Stimulated activated CD4-positive, alpha-beta T cell treated with anti-CD3 and anti-CD28 coated beads, TNF-alpha, amount 100 ng/mL, for 1 hour (primary cell): ENCODE data around the gene CAPN5.

Source experiments
- DNase-seq, 3 donors: peaks; one replicate each; pipeline ENCODE4 v3.0.0-alpha.2; 2020; ENCODE audit warnings: low read depth in 3 of 3, low spot score in 1 of 3

CAPN5 gene

DNA sequence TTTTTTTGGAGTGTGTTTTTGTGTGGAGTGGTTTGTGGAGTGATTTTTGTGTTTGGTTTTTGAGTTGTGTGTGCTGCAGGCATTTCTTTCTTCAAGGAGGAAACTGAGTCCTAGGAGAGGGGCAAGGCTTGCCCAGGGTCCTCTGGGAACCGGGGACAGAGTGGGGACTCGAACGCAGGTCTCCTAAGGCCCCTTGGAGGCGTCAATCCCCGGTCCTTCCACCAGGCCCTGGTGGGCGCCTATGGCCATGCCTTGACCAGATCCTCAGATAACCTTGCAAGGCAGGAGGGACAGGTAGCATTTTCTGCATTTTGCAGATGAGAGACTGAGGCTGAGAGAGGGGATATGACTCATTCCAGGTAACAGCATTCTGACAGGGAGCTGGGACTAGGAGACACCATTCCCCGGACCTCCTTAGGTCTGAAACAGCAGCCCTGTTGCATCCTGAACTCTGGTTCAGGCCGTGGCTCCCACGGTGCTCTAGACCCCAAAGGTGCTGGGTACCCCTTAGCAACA, 100.4 kb downstream of the CAPN5 start:
- no peak for DNase-seq

DNA sequence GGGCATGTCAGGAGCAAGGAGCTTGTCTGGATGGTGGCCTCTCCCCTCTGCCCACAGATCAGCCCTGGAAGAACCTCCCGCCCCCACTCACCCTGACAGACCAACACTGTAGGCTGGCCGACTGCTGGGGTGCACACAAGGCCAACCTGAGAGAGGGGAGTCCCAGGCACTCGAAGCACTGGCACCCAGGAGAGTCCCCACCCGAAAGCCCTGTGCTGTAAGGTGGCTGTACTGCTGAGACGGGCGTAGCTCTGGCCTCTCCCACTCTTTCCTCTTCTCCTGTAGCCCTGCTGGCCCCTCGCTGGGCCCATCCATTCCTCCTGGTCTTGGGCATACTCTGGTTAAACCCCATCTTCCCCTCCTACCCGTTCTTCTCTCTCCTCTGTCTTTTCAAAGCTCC, 101.0 kb downstream of the CAPN5 start:
- DNase-seq, result no peak

DNA sequence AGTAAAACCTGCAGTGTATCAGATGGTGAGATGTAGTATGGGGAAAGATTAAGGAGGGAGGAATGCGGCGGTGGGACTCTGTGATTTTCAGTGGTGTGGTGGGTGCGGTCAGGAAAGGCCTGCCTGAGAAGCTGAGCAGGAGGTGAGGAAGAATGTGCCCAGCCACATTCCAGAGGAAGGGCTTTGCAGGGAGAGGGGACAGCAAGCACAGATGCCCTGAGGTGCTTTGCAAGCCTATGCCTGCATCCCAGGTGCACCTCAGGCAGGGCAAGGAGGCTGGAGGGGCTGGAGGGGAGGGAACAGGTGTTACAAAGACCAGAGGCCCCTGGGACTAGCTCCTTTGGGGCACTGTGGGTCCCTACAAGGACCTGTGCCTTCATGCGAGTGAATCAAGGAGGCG, 103.3 kb downstream of the CAPN5 start:
- no peak for DNase-seq

DNA sequence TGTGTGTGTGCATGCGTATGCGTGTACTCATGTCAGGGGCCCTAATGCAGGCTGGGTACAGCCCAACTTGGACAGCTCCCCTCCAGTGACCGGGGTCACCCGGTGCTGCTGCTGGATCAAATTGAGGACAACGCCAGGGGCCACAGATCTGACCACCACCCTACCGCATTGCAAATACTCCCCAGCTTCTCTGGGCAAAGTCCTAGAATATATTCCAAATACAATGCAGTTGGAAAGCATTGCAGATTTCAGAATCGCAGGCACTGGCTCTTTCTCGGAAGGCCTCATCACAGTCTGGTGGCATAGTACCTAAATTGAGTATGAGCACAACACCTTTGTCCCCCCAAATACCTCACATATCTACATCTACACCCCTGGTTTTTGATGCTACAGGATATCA, 104.5 kb downstream of the CAPN5 start:
- no peak for DNase-seq

DNA sequence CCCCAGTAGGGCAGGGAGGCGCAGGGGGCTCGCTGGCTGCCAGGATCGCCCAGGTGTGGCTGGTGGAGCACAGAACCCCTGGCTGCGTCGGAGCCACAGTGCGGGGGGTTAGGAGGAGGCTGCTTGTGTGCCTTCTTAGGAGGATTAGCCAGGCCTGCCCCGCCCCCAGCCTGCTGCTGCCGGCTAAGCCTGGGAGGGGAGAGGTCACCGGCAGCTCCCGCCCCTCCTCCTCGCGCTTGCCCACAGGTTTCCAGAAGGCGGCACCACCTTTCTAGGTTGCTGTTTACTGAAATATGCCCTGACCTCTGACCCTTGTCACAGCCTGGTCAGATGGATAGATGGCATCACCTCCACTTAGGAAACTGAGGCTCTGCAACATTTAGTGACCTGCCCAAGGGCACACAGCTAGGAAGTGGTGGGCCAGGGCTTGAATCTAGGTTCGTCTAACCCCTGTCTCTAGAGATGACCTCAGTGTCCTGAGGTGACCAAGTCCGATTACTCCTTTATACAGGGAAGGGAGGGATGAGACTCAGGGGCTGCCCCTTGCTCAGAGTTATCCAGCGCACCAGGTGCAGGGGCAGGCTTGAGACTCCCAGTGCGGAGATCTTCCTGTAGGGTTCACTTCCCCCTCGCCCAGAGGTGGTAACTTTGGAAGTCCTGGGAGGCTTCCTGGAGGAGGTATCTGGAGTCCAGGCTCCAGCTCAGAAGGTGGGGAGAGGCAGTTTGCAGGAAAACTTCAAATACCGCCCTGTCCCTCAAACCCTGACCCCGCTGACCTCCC, 105.3 kb downstream of the CAPN5 start:
- no peak for DNase-seq

DNA sequence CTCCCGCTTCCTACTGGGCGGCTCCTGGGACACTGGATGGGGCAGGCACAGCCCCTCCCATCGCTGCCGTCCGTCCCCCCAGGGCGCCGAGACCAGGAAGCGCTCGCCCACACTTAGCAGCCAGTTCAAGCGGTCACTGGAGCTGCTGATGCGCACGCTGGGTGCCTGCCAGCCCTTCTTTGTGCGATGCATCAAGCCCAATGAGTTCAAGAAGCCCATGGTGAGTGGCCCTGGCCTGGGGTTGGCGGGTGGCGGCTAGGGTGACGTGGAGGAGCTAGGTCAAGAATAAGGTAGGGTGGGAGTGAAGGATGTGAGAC, 105.9 kb downstream of the CAPN5 start:
- DNase-seq, result no peak

DNA sequence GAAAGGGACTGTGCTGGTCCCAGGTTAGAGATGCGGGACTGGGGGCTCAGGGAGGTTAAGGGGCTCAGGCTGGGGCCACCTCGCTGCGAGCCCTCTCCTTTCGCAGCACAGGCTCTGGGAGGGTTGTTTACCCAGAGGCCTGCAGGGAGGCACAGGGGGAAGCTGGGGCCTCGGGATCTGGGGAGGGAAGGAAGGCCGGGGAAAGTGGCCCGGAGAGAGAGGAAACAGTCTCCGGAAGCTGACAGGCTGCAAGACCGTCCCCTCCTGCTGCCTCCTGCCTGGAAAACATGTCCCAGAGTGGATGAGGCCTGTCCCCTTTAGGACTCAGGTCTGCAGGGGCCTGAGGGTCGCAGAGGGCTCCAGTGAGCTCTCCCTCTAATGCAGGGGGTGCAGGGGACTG, 106.7 kb downstream of the CAPN5 start:
- no peak for DNase-seq

DNA sequence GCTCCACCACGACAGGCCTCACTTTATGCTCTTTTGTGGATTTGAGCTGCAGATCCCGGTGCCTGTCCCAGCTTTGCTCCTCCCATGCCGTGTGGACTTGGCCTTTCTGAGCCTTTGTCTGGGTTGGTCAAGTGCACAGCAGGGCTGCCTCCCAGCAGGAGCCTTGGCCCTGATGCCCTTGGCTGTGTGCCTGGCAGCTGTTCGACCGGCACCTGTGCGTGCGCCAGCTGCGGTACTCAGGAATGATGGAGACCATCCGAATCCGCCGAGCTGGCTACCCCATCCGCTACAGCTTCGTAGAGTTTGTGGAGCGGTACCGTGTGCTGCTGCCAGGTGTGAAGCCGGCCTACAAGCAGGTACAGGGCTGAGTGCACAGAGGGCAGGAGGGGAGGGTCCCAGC, 107.8 kb downstream of the CAPN5 start:
- DNase-seq, result no peak

DNA sequence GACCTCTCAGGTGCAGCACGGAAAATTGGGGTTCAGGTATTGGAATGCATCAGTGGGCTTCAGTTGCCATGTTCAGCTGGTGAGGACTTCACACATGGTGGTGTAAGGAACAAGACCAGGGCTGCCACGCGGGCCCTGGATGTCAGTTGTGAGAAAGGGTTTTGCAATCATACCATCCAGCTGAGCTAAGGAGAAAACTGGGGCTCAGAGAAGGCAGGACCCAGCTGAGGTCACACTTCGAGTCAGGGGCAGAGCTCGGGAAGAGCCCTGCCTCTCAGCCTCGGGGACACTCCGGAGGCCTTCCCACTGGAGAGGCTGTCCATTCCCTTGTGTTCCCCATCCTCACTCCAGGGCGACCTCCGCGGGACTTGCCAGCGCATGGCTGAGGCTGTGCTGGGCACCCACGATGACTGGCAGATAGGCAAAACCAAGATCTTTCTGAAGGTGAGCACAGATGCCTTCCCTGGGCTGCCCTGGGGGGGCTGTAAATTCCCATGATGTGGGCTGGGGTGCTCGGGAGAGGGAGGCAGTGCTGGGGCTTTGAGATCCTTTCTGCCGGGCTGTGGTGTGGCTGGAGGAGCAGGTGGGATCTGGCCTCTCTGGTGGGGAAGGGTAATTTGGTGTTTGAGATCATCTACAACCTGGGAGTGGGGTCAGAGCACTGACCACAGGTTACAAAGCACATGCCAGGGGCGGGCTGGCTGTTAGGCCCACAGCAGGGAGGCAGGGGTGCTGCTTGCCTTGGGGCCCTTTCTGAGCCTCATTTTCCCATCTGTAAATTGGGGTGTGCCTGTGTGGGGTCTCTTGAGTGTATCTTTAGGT, 108.5 kb downstream of the CAPN5 start:
- no peak for DNase-seq
